Astrocyte (in vitro differentiated cells and primary cell): ENCODE data around the gene MCF2L. TPM values are rescaled to one million over a fixed set of nuclear protein-coding genes. Genes with fewer than 3 reads are reported as not detected.

Experiments
- DNase-seq: peaks from one replicate; pipeline ENCODE4 v3.0.0-alpha.2; 2010; ENCODE audit warnings: low read depth
- FAIRE-seq: peaks from 2 replicates; lab custom pipeline; 2011; peaks lifted over from hg19 to GRCh38; lab: Jason Lieb, UNC
- H2AFZ ChIP-seq: 2 replicates; pipeline ENCODE4 v1.6.0; 2012; ENCODE audit warnings: low read depth, low read length, inconsistent platforms
- H3K27ac ChIP-seq: 2 replicates; pipeline ENCODE4 v1.5.1; 2011; ENCODE audit warnings: low read depth, low read length, inconsistent platforms
- H3K27me3 ChIP-seq: 2 replicates; pipeline ENCODE4 v1.6.0; 2011; ENCODE audit warnings: low read length, inconsistent platforms; ENCODE audit not compliant: insufficient read depth
- H3K36me3 ChIP-seq: 2 replicates; pipeline ENCODE4 v1.5.1; 2011; ENCODE audit warnings: low read length, inconsistent platforms; ENCODE audit not compliant: insufficient read depth
- H3K4me1 ChIP-seq: 2 replicates; pipeline ENCODE4 v1.5.1; 2011; ENCODE audit warnings: low read length, inconsistent platforms; ENCODE audit not compliant: insufficient read depth
- H3K4me2 ChIP-seq: 2 replicates; pipeline ENCODE4 v1.6.0; 2012; ENCODE audit warnings: low read length, inconsistent platforms
- H3K4me3 ChIP-seq: 2 replicates; pipeline ENCODE4 v1.5.1; 2011; ENCODE audit warnings: low read depth, mild to moderate bottlenecking, low read length, inconsistent platforms; ENCODE audit not compliant: insufficient read depth
- H3K79me2 ChIP-seq: 2 replicates; pipeline ENCODE4 v1.6.0; 2012; ENCODE audit warnings: mild to moderate bottlenecking, low read length, inconsistent platforms; ENCODE audit not compliant: insufficient read depth
- H3K9ac ChIP-seq: 2 replicates; pipeline ENCODE4 v1.6.0; 2012; ENCODE audit warnings: mild to moderate bottlenecking, low read length, inconsistent platforms
- H3K9me3 ChIP-seq: 2 replicates; pipeline ENCODE4 v1.5.1; 2012; ENCODE audit warnings: low read depth, mild to moderate bottlenecking, low read length, inconsistent platforms; ENCODE audit not compliant: insufficient read depth
- H4K20me1 ChIP-seq: 2 replicates; pipeline ENCODE4 v1.6.0; 2012; ENCODE audit warnings: low read length, inconsistent platforms; ENCODE audit not compliant: insufficient read depth
- H3K27ac Mint-ChIP-seq: one replicate; pipeline ENCODE4 v1.8.0; 2021; ENCODE audit warnings: mild to moderate bottlenecking, mixed read lengths; ENCODE audit not compliant: unreplicated experiment
- H3K27me3 Mint-ChIP-seq: one replicate; pipeline ENCODE4 v1.8.0; 2021; ENCODE audit warnings: low read depth, mixed read lengths; ENCODE audit not compliant: unreplicated experiment
- H3K36me3 Mint-ChIP-seq: one replicate; pipeline ENCODE4 v1.8.0; 2021; ENCODE audit warnings: low read depth, mixed read lengths; ENCODE audit not compliant: unreplicated experiment
- H3K4me1 Mint-ChIP-seq: one replicate; pipeline ENCODE4 v1.8.0; 2021; ENCODE audit warnings: low read depth, mixed read lengths; ENCODE audit not compliant: unreplicated experiment
- H3K4me3 Mint-ChIP-seq: one replicate; pipeline ENCODE4 v1.8.0; 2021; ENCODE audit warnings: mild to moderate bottlenecking, moderate library complexity, mixed read lengths; ENCODE audit not compliant: unreplicated experiment
- H3K9me3 Mint-ChIP-seq: one replicate; pipeline ENCODE4 v1.8.0; 2021; ENCODE audit warnings: mild to moderate bottlenecking, mixed read lengths; ENCODE audit not compliant: unreplicated experiment
- CTCF ChIP-seq: IDR thresholded peaks from 2 replicates; pipeline ENCODE4 v1.5.1; 2011; ENCODE audit warnings: low read depth, mild to moderate bottlenecking, inconsistent platforms, low read length, moderate library complexity; ENCODE audit not compliant: insufficient read depth
- EZH2 ChIP-seq: IDR thresholded peaks from 2 replicates; pipeline ENCODE4 v1.6.1; 2012; ENCODE audit warnings: mild to moderate bottlenecking, low read length, inconsistent platforms; ENCODE audit not compliant: insufficient read depth
- total RNA-seq: library from RNA; stranded (reverse); gene quantifications from 2 replicates; pipeline ENCODE4 v1.2.1, GENCODE V29; 2021

The MCF2L gene
- total RNA-seq, 1 donor from 2014 or later, result 3.4 TPM

GRCh38 chr13:113129480-113129879, 160.5 kb downstream of the MCF2L start:
- TF ChIP-seq EZH2, result no peak
- TF ChIP-seq CTCF, result no peak
- Mint-ChIP-seq H3K4me1 (no peaks in the 10 kb centered on the region), H3K4me3 (no peak overlapping the region), H3K27ac (no peak overlapping the region), H3K36me3 (no peaks in the 10 kb centered on the region), H3K9me3 (peaks cover 5% of the 10 kb centered on the region), H3K27me3 (peaks cover 45% of the 10 kb centered on the region)
- H3K27ac ChIP-seq, result no peak overlapping the region
- no peaks in the 10 kb centered on the region for H3K79me2 ChIP-seq
- FAIRE-seq (no peak), DNase-seq (no peak)
- H2AFZ ChIP-seq, result peak overlapping the region; percentile 76
- H3K9ac ChIP-seq, result no peak overlapping the region
- peaks cover 9% of the 10 kb centered on the region for H3K27me3 ChIP-seq
- no peaks in the 10 kb centered on the region for H3K4me1 ChIP-seq
- H3K9me3 ChIP-seq, result no peaks in the 10 kb centered on the region
- H3K4me2 ChIP-seq, result peak overlapping the region; percentile 71
- no peaks in the 10 kb centered on the region for H4K20me1 ChIP-seq
- no peak overlapping the region for H3K4me3 ChIP-seq
- no peaks in the 10 kb centered on the region for H3K36me3 ChIP-seq

- H3K27me3 ChIP-seq, result peaks cover 9% of the 10 kb centered on the region
- H3K4me3 ChIP-seq, result no peak overlapping the region
- FAIRE-seq, result no peak
- H4K20me1 ChIP-seq, result no peaks in the 10 kb centered on the region
- H3K27ac ChIP-seq, result no peak overlapping the region
- H3K9ac ChIP-seq, result no peak overlapping the region
- H3K9me3 ChIP-seq, result no peaks in the 10 kb centered on the region
- H3K36me3 Mint-ChIP-seq, result no peaks in the 10 kb centered on the region
- peak overlapping the region; percentile 71 for H3K4me2 ChIP-seq
- peaks cover 45% of the 10 kb centered on the region for H3K27me3 Mint-ChIP-seq
- no peaks in the 10 kb centered on the region for H3K4me1 Mint-ChIP-seq
- TF ChIP-seq EZH2 (no peak), CTCF (no peak)
- peaks cover 5% of the 10 kb centered on the region for H3K9me3 Mint-ChIP-seq
- no peak overlapping the region for H3K4me3 Mint-ChIP-seq
- H3K27ac Mint-ChIP-seq, result no peak overlapping the region
- H3K36me3 ChIP-seq, result no peaks in the 10 kb centered on the region
- no peak for DNase-seq
- H3K4me1 ChIP-seq, result no peaks in the 10 kb centered on the region
- no peaks in the 10 kb centered on the region for H3K79me2 ChIP-seq
- peak overlapping the region; percentile 76 for H2AFZ ChIP-seq
Observed at GRCh38 chr13:113129921-113130750, 161.1 kb downstream of the MCF2L start.

- Mint-ChIP-seq H3K27me3 (peaks cover 23% of the 10 kb centered on the region), H3K9me3 (peaks cover 3% of the 10 kb centered on the region), H3K4me3 (no peak overlapping the region), H3K36me3 (no peaks in the 10 kb centered on the region), H3K4me1 (no peaks in the 10 kb centered on the region), H3K27ac (no peak overlapping the region)
- TF ChIP-seq EZH2 (no peak), CTCF (no peak)
- Histone ChIP-seq H3K4me2 (no peak overlapping the region), H2AFZ (no peak overlapping the region), H3K27ac (no peak overlapping the region), H3K36me3 (no peaks in the 10 kb centered on the region), H3K9me3 (no peaks in the 10 kb centered on the region), H3K79me2 (no peaks in the 10 kb centered on the region), H3K9ac (no peak overlapping the region), H3K4me1 (no peaks in the 10 kb centered on the region), H3K4me3 (no peak overlapping the region), H4K20me1 (no peaks in the 10 kb centered on the region), H3K27me3 (peaks cover 16% of the 10 kb centered on the region)
- FAIRE-seq, result no peak
- DNase-seq, result no peak
Observed at GRCh38 chr13:113135281-113135760, 166.3 kb downstream of the MCF2L start.
